HL-60 (cell line): ENCODE results near the gene GCAT.

ENCODE experiments used
- GABPA ChIP-seq: IDR thresholded peaks from 2 replicates; pipeline ENCODE4 v1.6.1; 2012; ENCODE audit warnings: low read depth
- POLR2AphosphoS5 ChIP-seq: IDR thresholded peaks from 2 replicates; pipeline ENCODE4 v1.6.1; 2012; ENCODE audit warnings: low read depth
- SPI1 ChIP-seq: IDR thresholded peaks from 2 replicates; pipeline ENCODE4 v1.6.1; 2012; ENCODE audit warnings: low read depth, mild to moderate bottlenecking, borderline replicate concordance
- TF ChIP-seq, protein P1 (sequence below): IDR thresholded peaks from one replicate; pipeline ENCODE4 v1.5.1; 2011; ENCODE audit warnings: low read length, control low read depth, inconsistent platforms; ENCODE audit not compliant: insufficient read depth
- TF ChIP-seq, protein P2 (sequence below): IDR thresholded peaks from 2 replicates; pipeline ENCODE4 v1.6.1; 2012; ENCODE audit warnings: low read depth; ENCODE audit not compliant: insufficient replicate concordance

GRCh38 chr22:37846433-37846832, 38.7 kb downstream of the GCAT start:
- TF ChIP-seq, protein P1, sequence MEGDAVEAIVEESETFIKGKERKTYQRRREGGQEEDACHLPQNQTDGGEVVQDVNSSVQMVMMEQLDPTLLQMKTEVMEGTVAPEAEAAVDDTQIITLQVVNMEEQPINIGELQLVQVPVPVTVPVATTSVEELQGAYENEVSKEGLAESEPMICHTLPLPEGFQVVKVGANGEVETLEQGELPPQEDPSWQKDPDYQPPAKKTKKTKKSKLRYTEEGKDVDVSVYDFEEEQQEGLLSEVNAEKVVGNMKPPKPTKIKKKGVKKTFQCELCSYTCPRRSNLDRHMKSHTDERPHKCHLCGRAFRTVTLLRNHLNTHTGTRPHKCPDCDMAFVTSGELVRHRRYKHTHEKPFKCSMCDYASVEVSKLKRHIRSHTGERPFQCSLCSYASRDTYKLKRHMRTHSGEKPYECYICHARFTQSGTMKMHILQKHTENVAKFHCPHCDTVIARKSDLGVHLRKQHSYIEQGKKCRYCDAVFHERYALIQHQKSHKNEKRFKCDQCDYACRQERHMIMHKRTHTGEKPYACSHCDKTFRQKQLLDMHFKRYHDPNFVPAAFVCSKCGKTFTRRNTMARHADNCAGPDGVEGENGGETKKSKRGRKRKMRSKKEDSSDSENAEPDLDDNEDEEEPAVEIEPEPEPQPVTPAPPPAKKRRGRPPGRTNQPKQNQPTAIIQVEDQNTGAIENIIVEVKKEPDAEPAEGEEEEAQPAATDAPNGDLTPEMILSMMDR: no peak
- TF ChIP-seq POLR2AphosphoS5: no peak
- TF ChIP-seq, protein P2, sequence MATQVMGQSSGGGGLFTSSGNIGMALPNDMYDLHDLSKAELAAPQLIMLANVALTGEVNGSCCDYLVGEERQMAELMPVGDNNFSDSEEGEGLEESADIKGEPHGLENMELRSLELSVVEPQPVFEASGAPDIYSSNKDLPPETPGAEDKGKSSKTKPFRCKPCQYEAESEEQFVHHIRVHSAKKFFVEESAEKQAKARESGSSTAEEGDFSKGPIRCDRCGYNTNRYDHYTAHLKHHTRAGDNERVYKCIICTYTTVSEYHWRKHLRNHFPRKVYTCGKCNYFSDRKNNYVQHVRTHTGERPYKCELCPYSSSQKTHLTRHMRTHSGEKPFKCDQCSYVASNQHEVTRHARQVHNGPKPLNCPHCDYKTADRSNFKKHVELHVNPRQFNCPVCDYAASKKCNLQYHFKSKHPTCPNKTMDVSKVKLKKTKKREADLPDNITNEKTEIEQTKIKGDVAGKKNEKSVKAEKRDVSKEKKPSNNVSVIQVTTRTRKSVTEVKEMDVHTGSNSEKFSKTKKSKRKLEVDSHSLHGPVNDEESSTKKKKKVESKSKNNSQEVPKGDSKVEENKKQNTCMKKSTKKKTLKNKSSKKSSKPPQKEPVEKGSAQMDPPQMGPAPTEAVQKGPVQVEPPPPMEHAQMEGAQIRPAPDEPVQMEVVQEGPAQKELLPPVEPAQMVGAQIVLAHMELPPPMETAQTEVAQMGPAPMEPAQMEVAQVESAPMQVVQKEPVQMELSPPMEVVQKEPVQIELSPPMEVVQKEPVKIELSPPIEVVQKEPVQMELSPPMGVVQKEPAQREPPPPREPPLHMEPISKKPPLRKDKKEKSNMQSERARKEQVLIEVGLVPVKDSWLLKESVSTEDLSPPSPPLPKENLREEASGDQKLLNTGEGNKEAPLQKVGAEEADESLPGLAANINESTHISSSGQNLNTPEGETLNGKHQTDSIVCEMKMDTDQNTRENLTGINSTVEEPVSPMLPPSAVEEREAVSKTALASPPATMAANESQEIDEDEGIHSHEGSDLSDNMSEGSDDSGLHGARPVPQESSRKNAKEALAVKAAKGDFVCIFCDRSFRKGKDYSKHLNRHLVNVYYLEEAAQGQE: no peak
- TF ChIP-seq GABPA: no peak
- TF ChIP-seq SPI1: no peak
